Fibroblast of lung (primary cell): ENCODE results near the gene ARPC5.

Source experiments
- CTCF ChIP-seq, 2 donors: IDR thresholded peaks in 1 of 2; conservative IDR thresholded peaks in 1 of 2; 1 replicate in 1 of 2; 2 replicates in 1 of 2; pipeline ENCODE4 v1.5.1; 2011 to 2012; ENCODE audit warnings: low read length in 2 of 2, control low read depth in 1 of 2, inconsistent platforms in 1 of 2, low read depth in 1 of 2, mild to moderate bottlenecking in 1 of 2
- EZH2 ChIP-seq: IDR thresholded peaks from 2 replicates; pipeline ENCODE4 v1.5.1; 2012; ENCODE audit warnings: low read length, control low read depth, mild to moderate bottlenecking; ENCODE audit errors: missing control alignments

GRCh38 chr1:183654706-183655105 is 19.1 kb upstream of the ARPC5 start:
- TF ChIP-seq CTCF (conservative IDR thresholded peaks at IDR 0.05 in 1 of 2, IDR thresholded peaks at IDR 0.05 in 1 of 2; ENCODE audit: low read depth in 1 of 2, low read length in 2 of 2) (no peak), EZH2 (no peak)
